Measurements from ENCODE around the gene SPANXD. TPM values are rescaled to one million over a fixed set of nuclear protein-coding genes. Genes with fewer than 3 reads are reported as not detected.

SPANXD gene
- total RNA-seq, 1 experiment from 2014 or later = not detected

DNA sequence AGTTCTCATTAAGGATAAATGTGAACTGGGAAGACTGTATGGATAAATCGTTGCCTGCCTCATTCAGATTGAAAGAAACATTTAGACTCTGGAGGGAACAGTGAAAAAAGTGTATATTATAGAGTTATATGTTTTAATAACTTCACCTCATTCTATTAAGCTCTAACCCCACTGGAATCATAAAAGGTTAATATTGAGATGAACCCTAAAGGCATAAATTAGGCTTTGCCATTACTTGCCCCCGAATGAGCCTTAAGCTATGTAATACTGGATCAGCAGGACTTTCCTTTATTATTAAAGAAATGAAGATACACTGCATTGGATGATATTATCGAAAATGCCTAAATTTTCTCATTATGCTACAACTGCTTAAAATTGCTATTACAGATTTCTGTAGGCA is 44.1 kb upstream of the SPANXD start:
- Mint-ChIP-seq H3K27ac (no peak overlapping the region), H3K9me3 (peaks cover 45 to 48% of the 10 kb centered on the region in 2 experiments), H3K27me3 (ENCODE audit: low read depth) (peaks cover 1% of the 10 kb centered on the region; the same call in 1 of the 2 replicates), H3K36me3 (ENCODE audit: insufficient read depth in 1 of 3, low read depth in 3 of 3) (no peaks in the 10 kb centered on the region; a peak in 1 of 7 replicates), H3K4me3 (no peak overlapping the region), H3K4me1 (no peaks in the 10 kb centered on the region)
- no peak overlapping the region for H3K4me2 ChIP-seq (ENCODE audit: insufficient read depth, insufficient read length, low read length)
- no peak overlapping the region for H3K9ac ChIP-seq (ENCODE audit: extremely low read depth, insufficient read length, low read length)
- no peaks in the 10 kb centered on the region for H3K27me3 ChIP-seq (ENCODE audit: insufficient read depth, low read length)
- no peak overlapping the region for H2BK20ac ChIP-seq (ENCODE audit: low read depth, low read length, poor library complexity, severe bottlenecking)
- WGBS (ENCODE audit: extremely low coverage, insufficient read length, low lambda C conversion rate) = no CpG with 5 or more reads among the region's 3 CpGs
- H3K23ac ChIP-seq (ENCODE audit: insufficient read length, low read depth, low read length) = no peak overlapping the region
- H2AK5ac ChIP-seq (ENCODE audit: insufficient read length, low read length) = no peak overlapping the region
- H2BK12ac ChIP-seq (ENCODE audit: insufficient read length, low read depth, low read length) = no peak overlapping the region
- no peak overlapping the region for H3K27ac ChIP-seq (ENCODE audit: insufficient read length, low read depth, low read length)
- no peaks in the 10 kb centered on the region for H4K20me1 ChIP-seq (ENCODE audit: control insufficient read depth, insufficient read depth, insufficient read length)
- DNase-seq = no peak
- no peaks in the 10 kb centered on the region for H3K4me1 ChIP-seq (ENCODE audit: insufficient read depth, low read length)
- H2BK120ac ChIP-seq (ENCODE audit: low read depth, low read length, poor library complexity, severe bottlenecking) = no peak overlapping the region
- no peak overlapping the region for H2BK15ac ChIP-seq (ENCODE audit: low read depth, low read length)
- no peaks in the 10 kb centered on the region for H3K79me1 ChIP-seq (ENCODE audit: insufficient read depth, low read depth, low read length, poor library complexity, severe bottlenecking)
- no peak overlapping the region for H4K5ac ChIP-seq (ENCODE audit: insufficient read length, low read depth, low read length)
- H3K79me2 ChIP-seq (ENCODE audit: insufficient read depth, low read length) = no peaks in the 10 kb centered on the region
- no peak overlapping the region for H3K4ac ChIP-seq (ENCODE audit: low read depth, low read length)
- TF ChIP-seq, protein P1, sequence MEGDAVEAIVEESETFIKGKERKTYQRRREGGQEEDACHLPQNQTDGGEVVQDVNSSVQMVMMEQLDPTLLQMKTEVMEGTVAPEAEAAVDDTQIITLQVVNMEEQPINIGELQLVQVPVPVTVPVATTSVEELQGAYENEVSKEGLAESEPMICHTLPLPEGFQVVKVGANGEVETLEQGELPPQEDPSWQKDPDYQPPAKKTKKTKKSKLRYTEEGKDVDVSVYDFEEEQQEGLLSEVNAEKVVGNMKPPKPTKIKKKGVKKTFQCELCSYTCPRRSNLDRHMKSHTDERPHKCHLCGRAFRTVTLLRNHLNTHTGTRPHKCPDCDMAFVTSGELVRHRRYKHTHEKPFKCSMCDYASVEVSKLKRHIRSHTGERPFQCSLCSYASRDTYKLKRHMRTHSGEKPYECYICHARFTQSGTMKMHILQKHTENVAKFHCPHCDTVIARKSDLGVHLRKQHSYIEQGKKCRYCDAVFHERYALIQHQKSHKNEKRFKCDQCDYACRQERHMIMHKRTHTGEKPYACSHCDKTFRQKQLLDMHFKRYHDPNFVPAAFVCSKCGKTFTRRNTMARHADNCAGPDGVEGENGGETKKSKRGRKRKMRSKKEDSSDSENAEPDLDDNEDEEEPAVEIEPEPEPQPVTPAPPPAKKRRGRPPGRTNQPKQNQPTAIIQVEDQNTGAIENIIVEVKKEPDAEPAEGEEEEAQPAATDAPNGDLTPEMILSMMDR (conservative IDR thresholded peaks at IDR 0.05) = no peak
- no peak overlapping the region for H2BK5ac ChIP-seq (ENCODE audit: insufficient read length, low read length)
- no peak overlapping the region for H3K14ac ChIP-seq (ENCODE audit: insufficient read depth, low read length)
- H4K91ac ChIP-seq (ENCODE audit: insufficient read length, low read depth, low read length) = no peak overlapping the region
- H4K8ac ChIP-seq (replicated peaks; ENCODE audit: insufficient read length, low read depth, low read length) = no peak overlapping the region
- no peak overlapping the region for H3T11ph ChIP-seq (ENCODE audit: low read length)
- no peak overlapping the region for H2AFZ ChIP-seq (ENCODE audit: low read length)
- no peak overlapping the region for H3K56ac ChIP-seq (ENCODE audit: insufficient read length, low read depth, low read length)
- H3K18ac ChIP-seq (ENCODE audit: insufficient read length, low read depth, low read length) = no peak overlapping the region
- H3K9me3 ChIP-seq (ENCODE audit: control insufficient read depth, low read depth, low read length) = peaks cover 12% of the 10 kb centered on the region
- H3K23me2 ChIP-seq (ENCODE audit: insufficient read length, low read depth, low read length, poor library complexity, severe bottlenecking) = no peaks in the 10 kb centered on the region

Measured in H9 (cell line).